ENCODE measurements around the gene RRP1.
A peak's percentile ranks its signal among the peaks of the same experiment; 100 is the strongest.

RRP1 gene

GRCh38 chr21:43744725-43745124, 44.7 kb upstream of the RRP1 start:
- H3K4me3 Mint-ChIP-seq, result no peak overlapping the region
- no peak overlapping the region for H3K27ac Mint-ChIP-seq
- peaks cover 18% of the 10 kb centered on the region for H3K4me1 Mint-ChIP-seq
- peaks cover 3% of the 10 kb centered on the region for H3K27me3 Mint-ChIP-seq (ENCODE audit: low read depth, poor library complexity)
- TF ChIP-seq CTCF (IDR thresholded peaks at IDR 0.05), result no peak
- H3K9me3 Mint-ChIP-seq, result no peaks in the 10 kb centered on the region
- no peak for DNase-seq
- H3K36me3 Mint-ChIP-seq (ENCODE audit: low read depth), result peaks cover 37% of the 10 kb centered on the region

DNA sequence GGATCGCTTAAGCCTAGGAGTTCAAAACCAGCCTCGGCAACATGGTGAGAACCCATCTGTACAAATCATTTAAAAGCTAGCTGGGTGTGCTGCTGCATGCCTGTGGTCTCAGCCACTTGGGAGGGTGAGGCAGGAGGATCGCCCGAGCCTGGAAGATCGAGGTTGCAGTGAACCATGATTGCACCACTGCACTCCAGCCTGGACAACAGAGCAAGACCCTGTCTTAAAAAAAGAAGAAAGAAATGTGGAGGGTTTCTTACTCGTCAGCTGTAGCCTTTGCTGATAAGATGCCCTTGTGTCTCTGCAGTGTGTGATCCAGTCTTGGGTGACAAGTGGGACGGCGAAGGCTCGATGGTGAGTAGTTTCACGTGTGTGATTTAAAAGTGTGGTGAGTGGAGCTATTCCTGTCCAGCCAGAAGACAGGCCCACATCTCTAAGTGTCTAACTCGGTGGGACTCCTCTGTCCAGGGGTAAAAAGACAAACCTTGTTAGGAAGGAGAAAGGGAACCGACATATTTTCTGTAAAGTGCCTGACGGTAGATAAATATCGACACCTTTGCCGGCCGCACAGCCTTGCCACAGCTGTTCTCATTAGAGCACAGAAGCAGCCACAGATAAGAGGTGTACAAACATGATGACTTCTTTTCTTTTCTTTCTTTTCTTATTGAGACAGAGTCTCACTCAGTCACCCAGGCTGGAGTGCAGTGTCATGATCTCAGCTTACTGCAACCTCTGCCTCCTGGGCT, 43.4 kb upstream of the RRP1 start:
- Mint-ChIP-seq H3K27ac (no peak overlapping the region), H3K4me1 (peaks cover 5% of the 10 kb centered on the region), H3K36me3 (ENCODE audit: low read depth) (peaks cover 44% of the 10 kb centered on the region), H3K4me3 (no peak overlapping the region), H3K27me3 (ENCODE audit: low read depth, poor library complexity) (no peaks in the 10 kb centered on the region), H3K9me3 (no peaks in the 10 kb centered on the region)
- DNase-seq, result no peak
- TF ChIP-seq CTCF (IDR thresholded peaks at IDR 0.05), result no peak

DNA sequence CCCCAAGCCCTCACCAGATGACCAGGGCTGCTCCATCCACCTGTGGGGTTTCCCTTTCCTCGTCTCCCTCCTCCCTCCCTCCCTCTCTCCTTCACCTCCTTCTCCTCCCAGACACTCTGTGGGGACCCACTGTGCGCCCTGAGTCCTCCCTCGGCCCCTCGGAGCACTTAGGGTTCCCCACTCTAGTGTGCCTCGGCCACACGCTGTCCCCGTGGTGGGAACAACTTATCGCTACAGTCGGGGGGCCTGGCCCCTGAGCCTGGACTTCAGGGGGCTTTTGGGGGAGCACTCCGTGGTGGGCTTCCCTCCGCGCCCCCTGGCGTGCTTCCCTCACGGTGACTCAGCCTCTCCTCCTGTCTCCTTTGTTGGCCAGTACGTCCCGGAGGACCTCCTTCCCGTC, 40.8 kb upstream of the RRP1 start:
- Mint-ChIP-seq H3K27me3 (ENCODE audit: low read depth, poor library complexity) (no peaks in the 10 kb centered on the region), H3K27ac (no peak overlapping the region), H3K9me3 (no peaks in the 10 kb centered on the region), H3K4me3 (no peak overlapping the region), H3K36me3 (ENCODE audit: low read depth) (peaks cover 46% of the 10 kb centered on the region), H3K4me1 (peaks cover 4% of the 10 kb centered on the region)
- no peak for TF ChIP-seq CTCF (IDR thresholded peaks at IDR 0.05)
- no peak for DNase-seq

GRCh38 chr21:43749651-43750262, 39.6 kb upstream of the RRP1 start:
- no peak for DNase-seq
- H3K27ac Mint-ChIP-seq, result no peak overlapping the region
- H3K36me3 Mint-ChIP-seq (ENCODE audit: low read depth), result peaks cover 45% of the 10 kb centered on the region
- no peak overlapping the region for H3K4me3 Mint-ChIP-seq
- no peak for TF ChIP-seq CTCF (IDR thresholded peaks at IDR 0.05)
- H3K9me3 Mint-ChIP-seq, result no peaks in the 10 kb centered on the region
- no peaks in the 10 kb centered on the region for H3K27me3 Mint-ChIP-seq (ENCODE audit: low read depth, poor library complexity)
- H3K4me1 Mint-ChIP-seq, result no peaks in the 10 kb centered on the region

GRCh38 chr21:43750339-43751033, 38.9 kb upstream of the RRP1 start:
- H3K36me3 Mint-ChIP-seq (ENCODE audit: low read depth), result peaks cover 39% of the 10 kb centered on the region
- H3K27ac Mint-ChIP-seq, result peak overlapping the region; percentile 89
- no peak overlapping the region for H3K4me3 Mint-ChIP-seq
- no peaks in the 10 kb centered on the region for H3K9me3 Mint-ChIP-seq
- no peaks in the 10 kb centered on the region for H3K27me3 Mint-ChIP-seq (ENCODE audit: low read depth, poor library complexity)
- no peak for DNase-seq
- no peaks in the 10 kb centered on the region for H3K4me1 Mint-ChIP-seq
- no peak for TF ChIP-seq CTCF (IDR thresholded peaks at IDR 0.05)

Measured in nephron progenitor cell (in vitro differentiated cells).